Measurements from ENCODE around the gene ADAMTS6.
"Not testable (repeated sequence)": the region's sequence is repeated elsewhere in the genome, so short reads cannot be mapped to it uniquely, and the experiment has no call there.

Gene ADAMTS6

GRCh38 chr5:65197531-65198455, 283.9 kb downstream of the ADAMTS6 start:
- DNase-seq (ENCODE audit: low read depth in 2 of 2): no peak

- no peak for DNase-seq (ENCODE audit: low read depth in 2 of 2)
These were observed 286.8 kb downstream of the ADAMTS6 start for GRCh38 chr5:65194871-65195270.

GRCh38 chr5:65192331-65192730, 289.4 kb downstream of the ADAMTS6 start:
- no peak for DNase-seq (ENCODE audit: low read depth in 2 of 2)

- no peak for DNase-seq (ENCODE audit: low read depth in 2 of 2)
These were observed 290.1 kb downstream of the ADAMTS6 start for GRCh38 chr5:65191554-65192135.

GRCh38 chr5:65190328-65191053, 291.2 kb downstream of the ADAMTS6 start:
- DNase-seq (ENCODE audit: low read depth in 2 of 2): peak in 1 of 2 donors; percentile 11

GRCh38 chr5:65186646-65187227, 295.0 kb downstream of the ADAMTS6 start:
- DNase-seq (ENCODE audit: low read depth in 2 of 2): no peak

GRCh38 chr5:65185468-65185867, 296.3 kb downstream of the ADAMTS6 start:
- no peak for DNase-seq (ENCODE audit: low read depth in 2 of 2)

DNA sequence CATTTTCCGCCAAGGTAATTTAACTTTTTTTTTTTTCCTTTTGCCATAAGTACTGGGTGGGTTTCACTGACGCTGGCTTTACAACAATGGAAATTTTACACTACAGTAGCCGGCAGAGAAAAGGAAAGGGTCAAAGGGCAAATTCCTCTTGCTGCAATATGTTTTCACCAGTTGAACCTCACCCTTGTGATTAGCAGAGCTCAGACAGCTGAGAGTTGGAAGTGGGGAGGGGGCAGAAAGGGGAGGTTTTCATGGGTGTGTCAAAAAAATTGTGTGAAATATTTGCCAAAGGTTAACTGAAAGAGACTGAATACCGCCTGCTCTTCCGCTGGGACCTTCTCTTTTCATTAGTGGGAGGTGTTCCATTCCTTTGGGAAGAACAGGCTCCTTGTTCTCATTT, 296.9 kb downstream of the ADAMTS6 start:
- DNase-seq (ENCODE audit: low read depth in 2 of 2): no peak

GRCh38 chr5:65174231-65174630, 307.5 kb downstream of the ADAMTS6 start:
- not testable (repeated sequence) for DNase-seq (ENCODE audit: low read depth in 2 of 2)

GRCh38 chr5:65173130-65173525, 308.6 kb downstream of the ADAMTS6 start:
- no peak for DNase-seq (ENCODE audit: low read depth in 2 of 2)

DNA sequence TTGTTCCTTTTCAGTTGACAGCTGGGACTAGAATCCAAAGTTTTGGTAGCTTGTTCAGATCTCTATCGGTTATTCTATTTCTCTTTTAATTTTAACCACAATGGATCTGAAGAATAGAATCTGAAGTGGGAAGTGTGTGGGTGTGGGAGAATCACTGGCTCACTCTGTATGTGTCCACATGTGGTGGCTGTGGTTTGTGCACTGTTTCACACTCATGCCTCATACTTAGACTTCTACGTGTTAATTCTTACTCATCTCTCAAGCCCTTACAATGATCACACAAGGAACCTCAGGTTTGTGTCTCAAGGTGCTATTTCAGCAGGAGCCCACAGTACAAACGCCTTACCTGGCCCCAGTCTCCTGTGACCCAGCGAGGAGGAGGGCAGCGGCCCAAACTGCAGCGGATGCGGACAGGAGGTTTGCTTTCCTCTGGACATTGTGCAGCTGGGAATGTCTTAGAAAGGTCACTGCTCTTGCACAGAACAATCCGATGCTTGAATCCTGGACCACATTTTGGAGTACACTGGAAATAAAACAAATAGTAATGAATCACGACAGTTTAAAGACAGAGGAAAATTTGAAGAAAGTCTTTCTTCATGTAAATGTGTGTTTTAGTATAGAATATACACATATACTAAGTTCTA, 309.1 kb downstream of the ADAMTS6 start:
- DNase-seq (ENCODE audit: low read depth in 2 of 2): peak; percentile 50 to 71

DNA sequence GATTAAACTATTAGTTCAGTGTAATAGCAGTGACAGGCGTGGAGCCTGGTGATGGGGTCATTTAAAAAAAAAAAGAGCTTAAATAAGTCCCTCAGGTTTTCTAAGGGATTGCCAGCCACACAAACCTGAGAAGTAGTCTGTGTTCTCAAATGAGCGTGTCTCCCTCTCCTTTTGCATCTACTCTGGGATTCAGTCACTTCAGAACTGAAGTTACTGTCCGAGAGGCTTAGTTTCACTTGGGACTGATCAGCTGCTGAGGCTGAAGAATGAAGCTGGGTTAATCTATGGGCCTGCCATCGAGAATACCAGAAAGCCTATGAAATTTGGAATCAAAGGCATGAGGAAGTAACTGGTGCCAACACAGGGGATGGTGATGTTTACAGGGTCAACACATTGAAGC, 310.1 kb downstream of the ADAMTS6 start:
- DNase-seq (ENCODE audit: low read depth in 2 of 2): no peak

- DNase-seq (ENCODE audit: low read depth in 2 of 2): no peak
These were observed 318.0 kb downstream of the ADAMTS6 start for GRCh38 chr5:65163698-65164097.

DNA sequence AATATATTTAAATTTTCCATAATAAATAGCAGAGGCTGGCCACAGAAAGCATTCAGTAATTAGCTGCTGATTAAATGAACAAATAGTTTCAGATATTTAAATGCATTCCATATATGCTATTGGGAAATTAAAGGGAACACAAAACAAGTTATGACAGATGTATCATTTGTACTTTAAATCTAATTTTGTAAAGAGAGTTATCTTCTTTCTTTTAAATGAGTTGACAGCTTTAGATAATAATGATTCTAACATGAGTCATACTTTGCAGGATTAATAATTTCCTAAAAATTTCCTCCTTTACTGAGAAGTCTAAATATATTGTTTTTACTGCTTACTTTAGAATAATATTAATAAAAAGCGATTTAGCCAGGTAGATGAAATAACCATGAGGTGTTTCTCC, 320.1 kb downstream of the ADAMTS6 start:
- no peak for DNase-seq (ENCODE audit: low read depth in 2 of 2)

GRCh38 chr5:65157906-65158603, 323.7 kb downstream of the ADAMTS6 start:
- no peak for DNase-seq (ENCODE audit: low read depth in 2 of 2)

DNA sequence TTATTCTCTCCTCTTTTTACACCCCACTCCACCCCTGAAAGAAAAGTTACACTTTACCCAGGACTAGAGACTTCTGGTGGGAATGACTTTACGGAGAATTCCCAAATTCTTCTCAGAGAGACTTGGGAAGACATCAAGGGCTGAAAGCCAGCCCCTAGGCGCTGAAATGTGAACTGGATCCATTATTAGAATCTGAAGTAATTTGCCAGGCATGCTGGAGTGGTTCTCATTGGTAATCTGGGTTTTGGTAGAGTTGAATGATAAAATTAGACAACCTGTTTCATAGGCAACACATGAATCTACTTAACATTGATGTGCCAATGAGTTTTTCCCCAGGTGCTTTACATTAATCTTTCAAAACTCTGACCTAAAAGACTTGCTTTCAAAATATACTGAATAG, 324.8 kb downstream of the ADAMTS6 start:
- DNase-seq (ENCODE audit: low read depth in 2 of 2): no peak

DNA sequence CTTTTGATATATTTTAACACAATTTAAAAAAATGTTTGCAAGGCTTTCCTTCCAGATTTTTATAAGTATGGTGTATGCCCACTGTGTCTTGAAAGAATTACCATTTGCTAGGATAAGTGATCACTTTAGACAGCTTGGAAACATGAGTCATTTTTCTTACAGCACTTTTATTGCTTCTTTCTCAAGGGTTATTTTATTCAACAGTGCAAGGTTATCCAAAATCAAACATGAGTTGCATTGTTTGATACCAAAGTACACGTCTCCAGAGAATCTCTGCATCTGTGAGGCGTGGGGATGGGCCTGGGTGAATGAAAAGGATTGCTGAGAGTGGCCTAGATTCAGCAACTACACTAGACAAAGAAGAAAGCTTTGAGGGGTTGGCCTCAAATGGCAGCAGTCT, 329.6 kb downstream of the ADAMTS6 start:
- DNase-seq (ENCODE audit: low read depth in 2 of 2): no peak

GRCh38 chr5:65151614-65152013, 330.1 kb downstream of the ADAMTS6 start:
- DNase-seq (ENCODE audit: low read depth in 2 of 2): no peak

- no peak for DNase-seq (ENCODE audit: low read depth in 2 of 2)
These were observed 331.0 kb downstream of the ADAMTS6 start for GRCh38 chr5:65150599-65151304.

DNA sequence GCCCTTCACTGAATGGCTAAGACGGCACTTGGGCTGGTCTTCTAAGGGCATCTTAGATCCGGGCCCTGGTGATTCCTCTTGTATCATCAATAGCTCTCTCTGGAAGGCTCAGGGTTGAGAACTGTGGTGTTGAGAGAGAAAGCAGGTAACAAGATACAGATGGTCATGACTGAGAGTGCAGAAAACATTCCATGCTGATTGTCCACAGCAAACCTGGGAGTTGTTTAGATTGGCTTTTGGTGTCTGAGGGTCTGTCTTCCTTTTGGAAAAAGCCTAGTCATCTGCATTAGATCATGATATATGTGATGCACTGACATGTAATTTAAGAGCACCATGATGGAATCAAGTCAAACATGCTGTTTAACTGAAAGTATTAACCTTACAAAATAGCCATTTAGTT, 331.9 kb downstream of the ADAMTS6 start:
- DNase-seq (ENCODE audit: low read depth in 2 of 2): no peak

Data from stimulated activated CD4-positive, alpha-beta T cell treated with anti-CD3 and anti-CD28 coated beads, Interleukin-4, amount 100 ng/mL, for 48 hours (primary cell).